Measurements from ENCODE around the gene ITPRIPL2.
A peak's percentile ranks its signal among the peaks of the same experiment; 100 is the strongest.

ITPRIPL2 gene

DNA sequence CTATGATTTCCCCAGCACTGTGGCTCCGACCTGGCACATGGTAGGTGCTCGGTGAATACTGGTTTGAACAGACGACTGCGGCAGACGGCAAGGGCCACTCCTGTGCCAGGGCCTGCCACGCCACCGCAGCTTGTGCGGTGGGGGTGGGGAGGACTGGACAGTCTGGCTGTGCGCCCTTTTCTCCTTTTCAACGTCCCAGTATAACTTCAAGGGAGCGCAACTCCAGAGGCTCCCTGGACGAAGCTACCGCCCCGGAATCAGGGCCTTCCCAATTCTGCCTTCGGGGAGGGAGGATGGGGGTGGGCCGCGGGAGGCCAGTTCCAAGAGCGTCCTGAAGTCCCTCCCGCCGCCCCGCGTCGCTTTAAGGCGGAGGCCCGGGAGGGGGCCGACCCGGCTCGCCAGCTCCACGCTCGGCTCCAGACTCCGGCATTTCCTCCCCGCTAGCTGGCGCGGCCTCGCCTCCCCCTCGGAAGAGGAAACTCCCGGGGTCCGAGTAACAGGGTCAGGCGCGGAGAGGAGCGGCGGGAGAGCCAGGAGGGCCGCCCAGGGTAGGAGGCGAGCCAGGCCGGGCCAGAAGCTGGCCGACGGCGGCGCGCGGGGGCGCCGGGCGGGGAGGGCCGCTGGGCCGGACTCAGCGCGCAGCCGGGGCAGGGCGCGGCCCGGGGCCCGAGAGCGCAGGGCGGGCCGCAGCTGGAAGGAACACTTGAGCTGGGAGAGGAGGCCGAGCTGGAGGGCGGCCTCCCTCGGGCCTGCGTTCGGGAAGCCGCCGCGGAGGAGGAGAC is at the start of gene ITPRIPL2:
Gene ITPRIPL2 (plus strand): TSS at position 388 of the 782 bp plus-strand sequence. CDS start 498 bp downstream, outside the sequence.
- no peak for DNase-seq

DNA sequence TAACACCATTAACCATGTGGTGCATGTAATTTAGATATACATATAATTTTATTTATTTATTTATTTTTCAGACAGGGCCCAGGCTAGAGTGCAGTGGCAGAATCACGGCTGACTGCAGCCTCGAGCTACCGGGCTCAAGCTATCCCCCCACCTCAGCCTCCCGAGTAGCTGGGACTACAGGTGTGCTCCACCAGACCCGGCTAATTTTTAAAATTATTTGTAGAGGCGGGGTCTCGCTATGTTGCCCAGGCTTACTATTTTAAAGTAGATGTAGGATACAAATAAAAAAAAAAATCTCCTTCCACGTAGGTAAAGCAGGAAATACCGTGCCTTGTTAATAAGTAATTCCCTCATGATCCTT is 46.8 kb upstream of the ITPRIPL2 start:
- no peak for DNase-seq

- DNase-seq, result peak; percentile 96 to 100 (median 99)
These were observed 46.2 kb upstream of the ITPRIPL2 start, which contains the start of gene COQ7 for GRCh38 chr16:19067349-19068236. Gene COQ7 (plus strand): TSS chr16:19067614. CDS start chr16:19067665, 51 bp downstream.

DNA sequence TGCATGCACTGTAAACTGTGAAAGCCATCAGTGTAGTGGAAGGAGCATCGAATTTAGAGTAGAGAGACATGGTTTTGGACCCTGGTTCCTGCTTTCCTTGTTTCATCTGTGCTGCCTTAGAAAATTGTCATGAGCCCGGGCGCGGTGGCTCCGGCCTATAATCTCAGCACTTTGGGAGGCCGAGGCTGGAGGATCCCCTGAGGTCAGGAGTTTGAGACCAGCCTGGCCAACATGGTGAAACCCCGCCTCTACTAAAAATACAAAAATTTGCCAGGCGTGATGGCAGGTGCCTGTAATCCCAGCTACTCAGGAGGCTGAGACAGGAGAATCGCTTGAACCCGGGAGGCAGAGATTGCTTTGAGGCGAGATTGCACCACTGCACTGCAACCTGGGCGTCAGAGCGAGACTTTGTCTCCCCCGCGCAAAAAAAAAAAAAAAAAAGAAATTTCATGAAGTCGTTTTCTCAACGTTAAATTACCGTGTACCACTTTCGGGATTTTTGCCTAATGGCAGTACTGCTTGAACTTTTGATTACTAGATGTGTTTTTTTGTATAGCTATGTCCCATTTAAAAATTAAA is 45.4 kb upstream of the ITPRIPL2 start:
- DNase-seq, result no peak

- DNase-seq, result peak in 5 of 6 experiments; percentile 7 to 31 (median 17)
These were observed 41.7 kb upstream of the ITPRIPL2 start for GRCh38 chr16:19071811-19072777.

GRCh38 chr16:19073344-19073743 is 40.4 kb upstream of the ITPRIPL2 start:
- no peak for DNase-seq

- no peak for DNase-seq
These were observed 39.9 kb upstream of the ITPRIPL2 start for GRCh38 chr16:19073863-19074262.

GRCh38 chr16:19075511-19075910 is 38.3 kb upstream of the ITPRIPL2 start:
- DNase-seq, result no peak

DNA sequence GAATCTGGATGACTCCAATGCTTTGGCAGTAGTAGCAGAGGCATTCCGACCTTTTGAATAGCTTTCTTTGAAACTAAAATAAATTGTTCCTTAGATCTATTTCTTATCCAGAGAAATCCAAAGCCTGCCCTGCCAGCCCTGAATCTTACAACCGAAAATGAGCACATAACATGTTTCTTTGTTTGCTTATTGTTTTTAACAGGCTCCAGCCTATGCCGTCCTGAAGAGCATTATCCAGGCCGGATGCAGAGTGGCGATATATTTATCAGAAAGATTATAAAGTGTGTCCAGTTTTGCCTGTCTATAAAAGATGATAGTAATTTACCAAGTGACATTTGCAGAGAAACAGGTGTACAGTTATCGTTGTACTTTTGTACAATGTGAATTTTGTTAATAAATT is 35.9 kb upstream of the ITPRIPL2 start:
- no peak for DNase-seq

- DNase-seq, result no peak
These were observed 30.1 kb upstream of the ITPRIPL2 start for GRCh38 chr16:19083670-19084069.

DNA sequence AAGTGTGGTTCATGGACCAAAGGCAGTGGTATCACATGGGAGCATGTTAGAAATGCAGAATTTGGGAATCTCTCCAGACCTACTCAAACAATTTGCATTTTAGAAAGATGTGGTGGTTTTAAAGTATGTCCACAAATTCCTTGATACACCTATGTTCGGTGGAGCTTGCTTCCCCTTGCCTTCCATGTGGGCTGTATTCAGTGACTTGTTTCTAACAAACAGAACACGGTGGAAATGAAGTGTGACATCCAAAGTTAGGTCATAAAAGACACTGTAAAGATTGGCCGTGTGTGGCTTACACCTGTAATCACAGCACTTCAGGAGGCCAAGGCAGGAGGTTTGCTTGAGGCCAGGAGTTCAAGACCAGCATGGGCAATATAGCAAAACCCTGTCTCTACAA is 29.6 kb upstream of the ITPRIPL2 start:
- DNase-seq, result no peak

DNA sequence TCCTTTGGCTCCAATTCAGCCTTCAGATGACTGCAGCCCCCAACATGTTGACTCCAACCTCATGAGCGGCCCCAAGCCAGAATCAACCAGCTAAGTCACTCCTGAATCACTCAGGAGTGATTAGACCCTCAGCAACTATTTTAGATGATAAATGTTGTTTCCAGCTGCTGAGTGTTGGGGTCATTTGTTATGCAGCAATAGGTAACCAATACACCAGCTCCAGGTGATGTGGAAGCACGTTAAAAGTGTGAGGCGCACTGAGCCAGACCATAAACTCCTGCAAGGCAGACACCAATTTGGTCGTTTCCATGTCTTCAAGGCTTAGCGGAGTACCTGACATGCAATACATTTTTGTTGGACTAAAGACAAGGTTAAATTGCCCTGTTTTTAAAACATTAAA is 28.9 kb upstream of the ITPRIPL2 start:
- no peak for DNase-seq

- no peak for DNase-seq
These were observed 28.0 kb upstream of the ITPRIPL2 start for GRCh38 chr16:19085679-19086200.

GRCh38 chr16:19086322-19087199 is 27.2 kb upstream of the ITPRIPL2 start:
- DNase-seq, result peak; percentile 27 to 76 (median 62)

DNA sequence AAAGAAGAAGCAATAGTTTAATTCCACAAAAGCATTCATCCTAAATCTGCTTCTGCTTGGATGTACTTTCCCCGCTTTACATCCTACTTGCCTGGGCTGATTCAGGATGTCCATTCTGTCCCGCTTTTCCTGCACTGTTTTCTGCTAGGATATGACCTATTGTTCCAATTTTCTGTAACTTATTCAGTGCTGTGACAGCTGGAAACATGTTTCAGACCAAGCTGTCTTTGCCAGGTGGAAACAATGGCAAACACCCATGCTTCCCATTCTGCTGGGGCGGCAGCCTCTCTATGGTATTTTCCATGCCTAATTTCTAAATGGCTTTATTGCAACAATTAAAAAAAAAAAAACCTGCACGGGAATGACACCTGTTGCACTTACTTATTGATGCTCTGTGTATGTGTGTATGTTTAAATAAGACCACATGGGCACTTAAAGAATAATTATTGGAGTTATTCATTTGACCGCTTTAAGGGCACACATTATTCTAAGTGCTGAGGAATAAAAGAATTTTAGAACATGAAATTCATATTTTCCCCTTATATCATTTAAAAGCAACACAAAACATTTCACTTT is 25.3 kb upstream of the ITPRIPL2 start:
- DNase-seq, result no peak

DNA sequence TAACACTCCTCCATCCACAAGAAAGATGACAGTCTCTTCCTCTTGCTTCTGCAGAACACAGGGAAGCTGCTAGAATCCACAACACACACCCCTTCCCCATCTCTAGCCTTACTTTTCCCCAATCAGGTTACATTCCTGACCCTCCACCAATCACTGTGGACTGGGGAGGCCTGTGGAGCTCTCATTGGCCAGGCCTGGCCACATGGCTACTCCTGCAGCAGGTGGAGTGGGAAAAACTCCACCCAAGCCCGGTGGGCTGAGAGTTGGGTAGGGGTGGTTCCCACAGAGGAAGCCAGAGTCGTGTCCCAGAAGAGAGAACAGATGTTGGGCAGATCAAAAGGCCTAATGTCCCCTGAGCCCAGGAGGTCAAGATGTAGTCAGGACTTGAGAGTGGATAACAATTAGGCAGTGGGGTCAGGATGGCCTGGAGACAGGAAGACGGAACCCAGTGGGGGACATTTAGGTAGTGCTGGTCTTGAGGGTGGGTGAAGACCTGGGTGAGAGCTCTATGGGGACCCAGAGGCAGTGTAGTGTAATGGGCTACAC is 24.3 kb upstream of the ITPRIPL2 start:
- no peak for DNase-seq

- no peak for DNase-seq
These were observed 22.8 kb upstream of the ITPRIPL2 start for GRCh38 chr16:19090916-19091315.

DNA sequence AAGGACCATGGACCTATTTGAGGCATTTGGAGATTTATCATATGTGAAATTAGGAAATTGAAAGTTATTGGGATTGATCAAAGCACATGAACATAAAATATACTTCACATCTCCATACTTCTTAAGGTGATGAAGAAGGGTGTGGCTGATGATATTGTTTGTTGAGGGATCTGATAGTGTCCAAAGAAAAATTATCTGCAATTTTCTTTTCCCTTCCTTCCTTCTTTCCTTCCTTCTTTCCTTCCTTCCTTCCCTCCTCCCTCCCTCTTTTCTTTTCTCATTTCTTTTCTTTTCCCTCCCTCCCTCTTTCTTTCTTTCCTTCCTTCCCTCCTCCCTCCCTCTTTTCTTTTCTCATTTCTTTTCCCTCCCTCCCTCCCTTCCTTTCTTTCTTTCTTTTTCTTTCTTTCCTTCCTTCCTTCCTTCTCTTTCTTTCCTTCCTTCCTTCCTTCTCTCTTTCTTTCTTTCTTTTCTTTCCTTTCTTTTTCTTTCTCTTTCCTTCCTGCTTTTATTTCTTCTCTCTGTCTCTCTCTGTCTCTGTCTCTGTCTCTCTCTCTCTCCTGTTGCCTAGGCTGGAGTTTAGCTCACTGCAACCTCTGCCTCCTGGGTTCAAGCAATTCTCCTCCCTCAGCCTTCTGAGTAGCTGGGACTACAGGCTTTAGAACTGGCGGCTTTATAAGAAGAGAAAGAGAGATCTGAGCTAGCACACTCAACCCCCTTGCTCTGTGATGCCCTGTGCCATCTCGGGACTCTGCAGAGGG is 20.9 kb upstream of the ITPRIPL2 start:
- no peak for DNase-seq

Data from stimulated activated naive CD4-positive, alpha-beta T cell (primary cell).